SU-DHL-6 (cell line): Measurements from ENCODE around the gene PFKFB2.

ENCODE experiments used
- H2AFZ ChIP-seq: fragments of 200-600 bp; sonication (generic); 2 replicates; pipeline ENCODE4 v1.6.1; 2014; ENCODE audit warnings: low read depth, mild to moderate bottlenecking, moderate library complexity, mixed read lengths, antibody characterized with exemption, low read length; ENCODE audit not compliant: severe bottlenecking
- H3F3A ChIP-seq: fragments of 200-600 bp; shearing (Covaris generic); 2 replicates; pipeline ENCODE4 v1.6.0; 2016; ENCODE audit warnings: antibody characterized with exemption, mild to moderate bottlenecking; ENCODE audit not compliant: insufficient read depth
- H3K27ac ChIP-seq: fragments of 200-600 bp; sonication (generic); 2 replicates; pipeline ENCODE4 v1.5.1; 2016; ENCODE audit warnings: low read depth, mild to moderate bottlenecking, low read length, moderate library complexity, mixed read lengths
- H3K27me3 ChIP-seq: fragments of 200-600 bp; sonication (generic), shearing (Covaris generic); 2 replicates; pipeline ENCODE4 v1.6.0; 2014; ENCODE audit warnings: mild to moderate bottlenecking, low read length
- H3K36me3 ChIP-seq: fragments of 200-600 bp; sonication (generic); 2 replicates; pipeline ENCODE4 v1.6.1; 2014; ENCODE audit warnings: mild to moderate bottlenecking, low read length, mixed read lengths
- H3K4me2 ChIP-seq: fragments of 300-600, 200-600 bp; shearing (Covaris generic), sonication (generic); 2 replicates; pipeline ENCODE4 v1.6.0; 2014; ENCODE audit warnings: low read length, low read depth, mild to moderate bottlenecking; ENCODE audit not compliant: poor library complexity, severe bottlenecking
- H3K4me3 ChIP-seq: fragments of 200-600 bp; sonication (generic); 2 replicates; pipeline ENCODE4 v1.5.1; 2014; ENCODE audit warnings: antibody characterized with exemption, low read length, mild to moderate bottlenecking, mixed read lengths; ENCODE audit not compliant: insufficient read depth, poor library complexity, severe bottlenecking
- H3K79me2 ChIP-seq: fragments of 200-600 bp; sonication (generic); 2 replicates; pipeline ENCODE4 v1.6.1; 2014; ENCODE audit warnings: mild to moderate bottlenecking, low read length, moderate library complexity; ENCODE audit not compliant: insufficient read depth
- H3K9ac ChIP-seq: fragments of 200-600 bp; sonication (generic); 2 replicates; pipeline ENCODE4 v1.7.0; 2014; ENCODE audit warnings: mild to moderate bottlenecking, low read length
- H3K9me2 ChIP-seq: fragments of 200-600 bp; sonication (generic); replicated peaks from 2 replicates; pipeline ENCODE4 v1.6.1; 2014; ENCODE audit warnings: low read length; ENCODE audit not compliant: insufficient read depth
- H3K9me3 ChIP-seq: fragments of 200-600 bp; sonication (generic); 2 replicates; pipeline ENCODE4 v1.6.1; 2014; ENCODE audit warnings: low read length, mixed read lengths; ENCODE audit not compliant: insufficient read depth
- H4K20me1 ChIP-seq: fragments of 200-600 bp; sonication (generic); 2 replicates; pipeline ENCODE4 v1.6.1; 2014; ENCODE audit warnings: low read depth, mild to moderate bottlenecking, antibody characterized with exemption, low read length, moderate library complexity, mixed read lengths
- EZH2phosphoT487 ChIP-seq: fragments of 200-600 bp; sonication (generic), shearing (Covaris generic); conservative IDR thresholded peaks from 2 replicates; pipeline ENCODE4 v1.6.1; 2018; ENCODE audit warnings: mild to moderate bottlenecking, antibody characterized with exemption, low read length, moderate library complexity, mixed read lengths
- TF ChIP-seq, protein P1 (sequence below): fragments of 200-600 bp; sonication (generic); IDR thresholded peaks from one replicate; pipeline ENCODE4 v1.5.1; 2017; ENCODE audit warnings: antibody characterized with exemption, mild to moderate bottlenecking, low read length, moderate library complexity; ENCODE audit not compliant: insufficient read depth, poor library complexity, severe bottlenecking

The PFKFB2 gene

GRCh38 chr1:207071426-207071825 is 18.4 kb downstream of the PFKFB2 start:
- no peaks in the 10 kb centered on the region for H3K27me3 ChIP-seq

GRCh38 chr1:207072233-207072632 is 19.2 kb downstream of the PFKFB2 start:
- Histone ChIP-seq H4K20me1 (no peaks in the 10 kb centered on the region), H3K9ac (no peak overlapping the region), H3K79me2 (no peaks in the 10 kb centered on the region), H3K27me3 (no peaks in the 10 kb centered on the region), H3K27ac (no peak overlapping the region), H3K4me3 (no peak overlapping the region), H3K9me3 (no peaks in the 10 kb centered on the region), H3F3A (no peaks in the 10 kb centered on the region), H3K9me2 (no peaks in the 10 kb centered on the region), H3K36me3 (no peaks in the 10 kb centered on the region), H2AFZ (no peak overlapping the region), H3K4me2 (no peak overlapping the region)
- TF ChIP-seq EZH2phosphoT487 = no peak
- TF ChIP-seq, protein P1, sequence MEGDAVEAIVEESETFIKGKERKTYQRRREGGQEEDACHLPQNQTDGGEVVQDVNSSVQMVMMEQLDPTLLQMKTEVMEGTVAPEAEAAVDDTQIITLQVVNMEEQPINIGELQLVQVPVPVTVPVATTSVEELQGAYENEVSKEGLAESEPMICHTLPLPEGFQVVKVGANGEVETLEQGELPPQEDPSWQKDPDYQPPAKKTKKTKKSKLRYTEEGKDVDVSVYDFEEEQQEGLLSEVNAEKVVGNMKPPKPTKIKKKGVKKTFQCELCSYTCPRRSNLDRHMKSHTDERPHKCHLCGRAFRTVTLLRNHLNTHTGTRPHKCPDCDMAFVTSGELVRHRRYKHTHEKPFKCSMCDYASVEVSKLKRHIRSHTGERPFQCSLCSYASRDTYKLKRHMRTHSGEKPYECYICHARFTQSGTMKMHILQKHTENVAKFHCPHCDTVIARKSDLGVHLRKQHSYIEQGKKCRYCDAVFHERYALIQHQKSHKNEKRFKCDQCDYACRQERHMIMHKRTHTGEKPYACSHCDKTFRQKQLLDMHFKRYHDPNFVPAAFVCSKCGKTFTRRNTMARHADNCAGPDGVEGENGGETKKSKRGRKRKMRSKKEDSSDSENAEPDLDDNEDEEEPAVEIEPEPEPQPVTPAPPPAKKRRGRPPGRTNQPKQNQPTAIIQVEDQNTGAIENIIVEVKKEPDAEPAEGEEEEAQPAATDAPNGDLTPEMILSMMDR = no peak

More at GRCh38 chr1:207071426-207071825, 18.4 kb downstream of the PFKFB2 start:
- Histone ChIP-seq H3K9me3 (no peaks in the 10 kb centered on the region), H3K4me2 (no peak overlapping the region), H3K9me2 (no peaks in the 10 kb centered on the region), H3K79me2 (no peaks in the 10 kb centered on the region), H3K4me3 (no peak overlapping the region), H3F3A (no peaks in the 10 kb centered on the region), H2AFZ (no peak overlapping the region), H4K20me1 (no peaks in the 10 kb centered on the region), H3K27ac (no peak overlapping the region), H3K36me3 (no peaks in the 10 kb centered on the region), H3K9ac (no peak overlapping the region)
- TF ChIP-seq, protein P1 = no peak
- TF ChIP-seq EZH2phosphoT487 = no peak

DNA sequence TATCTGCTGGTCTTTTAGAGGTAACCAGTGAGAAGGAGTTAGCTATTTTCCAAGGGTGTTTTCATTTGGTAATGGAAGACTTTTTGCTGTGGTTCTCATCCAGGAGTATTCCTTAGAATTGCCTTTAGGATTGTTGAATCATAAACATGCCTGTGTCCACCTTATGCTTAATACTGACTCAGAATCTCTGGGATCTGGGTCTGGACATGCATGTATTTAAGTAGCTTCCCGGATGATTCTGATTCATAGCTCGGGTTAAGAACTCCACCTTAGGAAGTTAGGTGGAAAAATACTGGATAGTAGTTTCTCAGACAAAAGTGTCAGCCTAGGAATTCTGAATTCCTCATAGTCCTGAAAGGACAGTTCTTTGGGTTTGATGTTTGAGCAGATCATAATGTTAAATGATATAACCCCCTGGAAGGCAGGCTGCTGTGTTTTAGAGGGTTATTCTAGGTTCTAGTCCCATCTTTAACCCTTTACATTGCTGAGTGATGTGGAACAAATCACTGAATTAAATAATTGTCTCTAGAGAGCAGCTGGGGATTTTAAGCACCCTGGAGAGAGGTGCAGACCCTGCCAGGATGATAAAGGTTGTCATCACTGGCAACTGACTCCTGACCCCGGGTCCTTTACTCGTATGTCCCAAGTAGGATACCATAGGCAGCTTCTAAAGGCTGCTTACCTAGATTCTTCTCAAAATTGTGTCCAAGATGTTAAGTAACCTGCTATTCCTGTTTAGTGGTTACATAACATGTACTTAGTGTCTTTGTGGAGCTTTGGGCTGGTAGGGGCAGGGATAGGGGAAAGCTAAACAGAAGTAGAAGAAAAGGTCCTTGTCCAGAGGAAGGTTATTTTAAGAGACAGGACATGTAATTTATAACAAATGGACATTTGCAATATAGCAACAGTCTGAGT is 21.1 kb downstream of the PFKFB2 start:
- Histone ChIP-seq H4K20me1 (no peaks in the 10 kb centered on the region), H3K9ac (no peak overlapping the region), H3K27me3 (no peaks in the 10 kb centered on the region), H3K9me2 (no peaks in the 10 kb centered on the region), H3K36me3 (no peaks in the 10 kb centered on the region), H3K4me3 (no peak overlapping the region), H3K27ac (no peak overlapping the region), H3K4me2 (no peak overlapping the region), H3F3A (no peaks in the 10 kb centered on the region), H3K79me2 (no peaks in the 10 kb centered on the region), H2AFZ (no peak overlapping the region), H3K9me3 (no peaks in the 10 kb centered on the region)
- TF ChIP-seq, protein P1 = no peak
- no peak for TF ChIP-seq EZH2phosphoT487
